Ectodermal cell (in vitro differentiated cells): ENCODE results near the gene ANO7.

Source experiments
- H3K27ac ChIP-seq: 2 replicates; pipeline ENCODE4 v1.7.0; 2013; ENCODE audit warnings: mild to moderate bottlenecking, low read depth, low read length; ENCODE audit not compliant: insufficient read depth, poor library complexity, severe bottlenecking
- H3K27me3 ChIP-seq: 2 replicates; pipeline ENCODE4 v1.7.0; 2013; ENCODE audit warnings: mild to moderate bottlenecking, low read length; ENCODE audit not compliant: insufficient read depth, control insufficient read depth, poor library complexity, severe bottlenecking
- H3K36me3 ChIP-seq: one replicate; pipeline ENCODE4 v1.7.0; 2013; ENCODE audit warnings: low read length; ENCODE audit not compliant: control insufficient read depth, insufficient read depth
- H3K4me1 ChIP-seq: one replicate; pipeline ENCODE4 v1.7.0; 2013; ENCODE audit warnings: low read length; ENCODE audit not compliant: control insufficient read depth, insufficient read depth
- H3K4me3 ChIP-seq: 2 replicates; pipeline ENCODE4 v1.7.0; 2013; ENCODE audit warnings: low read depth, low read length, control low read depth; ENCODE audit not compliant: insufficient read depth
- H3K9me3 ChIP-seq: 2 replicates; pipeline ENCODE4 v1.7.0; 2013; ENCODE audit warnings: mild to moderate bottlenecking, low read length, moderate library complexity; ENCODE audit not compliant: control insufficient read depth
- WGBS, 2 experiments: methylation state at CpG; one replicate each; pipeline ENCODE4 v1.1.7; 2013; ENCODE audit warnings: missing lambda C conversion rate in 2 of 2; 5-methylcytosine and 5-hydroxymethylcytosine counted together

The ANO7 gene

GRCh38 chr2:241226723-241227572 is 38.5 kb downstream of the ANO7 start:
- peaks cover 21% of the 10 kb centered on the region for H3K36me3 ChIP-seq
- peaks cover 7% of the 10 kb centered on the region for H3K4me1 ChIP-seq
- no peak overlapping the region for H3K4me3 ChIP-seq
- H3K27me3 ChIP-seq = no peaks in the 10 kb centered on the region
- H3K9me3 ChIP-seq = no peaks in the 10 kb centered on the region
- H3K27ac ChIP-seq = no peak overlapping the region
- 93% methylated on average over 19 of the region's 19 CpGs for WGBS, 2 experiments

GRCh38 chr2:241227594-241227993 is 39.1 kb downstream of the ANO7 start:
- WGBS, 2 experiments = 94 to 95% methylated on average over 8 of the region's 8 CpGs
- no peak overlapping the region for H3K27ac ChIP-seq
- no peak overlapping the region for H3K4me3 ChIP-seq

GRCh38 chr2:241228081-241228859 is 39.8 kb downstream of the ANO7 start:
- Histone ChIP-seq H3K4me1 (peaks cover 7% of the 10 kb centered on the region), H3K4me3 (no peak overlapping the region), H3K9me3 (no peaks in the 10 kb centered on the region), H3K27me3 (no peaks in the 10 kb centered on the region), H3K36me3 (peaks cover 29% of the 10 kb centered on the region), H3K27ac (no peak overlapping the region)
- 94 to 95% methylated on average over 26 of the region's 26 CpGs for WGBS, 2 experiments

More at GRCh38 chr2:241227594-241227993, 39.1 kb downstream of the ANO7 start:
- no peaks in the 10 kb centered on the region for H3K27me3 ChIP-seq
- peaks cover 22% of the 10 kb centered on the region for H3K36me3 ChIP-seq
- peaks cover 7% of the 10 kb centered on the region for H3K4me1 ChIP-seq
- no peaks in the 10 kb centered on the region for H3K9me3 ChIP-seq

GRCh38 chr2:241228860-241229516 is 40.5 kb downstream of the ANO7 start:
- 95% methylated on average over 20 of the region's 20 CpGs for WGBS, 2 experiments
- Histone ChIP-seq H3K27ac (no peak overlapping the region), H3K4me3 (no peak overlapping the region), H3K36me3 (peaks cover 35% of the 10 kb centered on the region), H3K4me1 (peaks cover 5% of the 10 kb centered on the region), H3K27me3 (no peaks in the 10 kb centered on the region), H3K9me3 (no peaks in the 10 kb centered on the region)

GRCh38 chr2:241229563-241230401 is 41.3 kb downstream of the ANO7 start:
- H3K4me1 ChIP-seq = no peaks in the 10 kb centered on the region
- no peak overlapping the region for H3K27ac ChIP-seq
- no peak overlapping the region for H3K4me3 ChIP-seq
- peaks cover 42% of the 10 kb centered on the region for H3K36me3 ChIP-seq
- 95 to 96% methylated on average over 29 of the region's 29 CpGs for WGBS, 2 experiments
- H3K9me3 ChIP-seq = no peaks in the 10 kb centered on the region
- H3K27me3 ChIP-seq = no peaks in the 10 kb centered on the region

GRCh38 chr2:241230435-241230834 is 42.0 kb downstream of the ANO7 start:
- H3K4me3 ChIP-seq = no peak overlapping the region
- WGBS, 2 experiments = 96% methylated on average over 19 of the region's 19 CpGs
- H3K27me3 ChIP-seq = no peaks in the 10 kb centered on the region
- no peak overlapping the region for H3K27ac ChIP-seq
- no peaks in the 10 kb centered on the region for H3K4me1 ChIP-seq
- peaks cover 47% of the 10 kb centered on the region for H3K36me3 ChIP-seq
- H3K9me3 ChIP-seq = no peaks in the 10 kb centered on the region

GRCh38 chr2:241232736-241233575 is 44.5 kb downstream of the ANO7 start:
- WGBS, 2 experiments = 96% methylated on average over 13 of the region's 13 CpGs
- no peak overlapping the region for H3K27ac ChIP-seq
- H3K27me3 ChIP-seq = no peaks in the 10 kb centered on the region
- peaks cover 66% of the 10 kb centered on the region for H3K36me3 ChIP-seq
- no peaks in the 10 kb centered on the region for H3K4me1 ChIP-seq
- no peak overlapping the region for H3K4me3 ChIP-seq
- no peaks in the 10 kb centered on the region for H3K9me3 ChIP-seq

- no peak overlapping the region for H3K4me3 ChIP-seq
- no peaks in the 10 kb centered on the region for H3K27me3 ChIP-seq
- H3K27ac ChIP-seq = no peak overlapping the region
- WGBS, 2 experiments = 92 to 94% methylated on average over 21 of the region's 21 CpGs
- no peaks in the 10 kb centered on the region for H3K9me3 ChIP-seq
- H3K4me1 ChIP-seq = no peaks in the 10 kb centered on the region
- peaks cover 72% of the 10 kb centered on the region for H3K36me3 ChIP-seq
Observed at GRCh38 chr2:241234066-241234790, 45.8 kb downstream of the ANO7 start.
